NCI-H2107 treated with DMSO at 0.1 percent for 48 hours (cell line): ENCODE measurements around the gene SLX9.
"Not testable (repeated sequence)": the region's sequence is repeated elsewhere in the genome, so short reads cannot be mapped to it uniquely, and the experiment has no call there.

Experiments
- DNase-seq: peaks from one replicate; lab custom pipeline; 2025; ENCODE audit not compliant: unreplicated experiment; lab: John Stamatoyannopoulos, UW

SLX9 gene

GRCh38 chr21:45017039-45017960 is 77.5 kb downstream of the SLX9 start:
- DNase-seq, result no peak

GRCh38 chr21:45018131-45019075 is 78.6 kb downstream of the SLX9 start:
- DNase-seq, result no peak

DNA sequence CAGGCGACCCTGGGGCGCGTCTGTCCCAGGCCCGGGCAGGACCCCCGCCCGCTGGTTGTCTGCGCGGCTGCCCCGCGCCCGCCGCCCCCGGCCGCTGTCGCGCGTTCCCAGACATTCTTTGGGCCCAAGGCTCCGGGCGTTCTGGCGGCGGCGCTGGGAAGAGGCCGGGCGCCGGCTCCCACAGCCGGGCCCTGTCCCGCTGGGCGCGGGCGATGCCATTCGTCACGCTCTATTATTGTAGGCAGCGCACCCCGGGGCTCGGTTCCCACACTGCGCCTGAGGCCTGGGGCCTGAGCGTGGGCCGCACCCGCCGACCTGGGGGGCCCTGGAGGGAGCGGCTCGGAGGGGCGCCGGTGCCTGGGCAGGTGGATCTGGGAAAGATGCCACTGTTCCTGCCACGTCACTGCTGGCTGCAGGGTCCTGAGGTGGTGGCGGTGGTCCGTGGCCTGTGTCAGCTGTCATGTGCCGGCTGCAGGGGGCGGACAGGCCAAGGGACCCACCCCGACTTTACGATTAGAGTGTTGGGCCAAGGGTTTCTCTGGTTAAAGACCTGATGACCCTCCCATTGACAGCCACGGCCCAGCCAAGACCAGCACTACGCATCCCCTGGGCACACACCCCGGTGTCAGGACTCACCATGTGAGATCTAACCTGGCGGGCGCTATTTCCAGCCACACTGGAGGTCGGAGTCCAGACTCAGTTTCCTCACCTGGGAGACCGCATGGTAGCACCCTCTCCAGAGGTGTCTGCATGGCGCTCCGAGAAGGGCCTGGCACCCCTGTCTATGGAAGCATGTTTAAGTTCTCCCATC is 79.5 kb downstream of the SLX9 start:
- no peak for DNase-seq

DNA sequence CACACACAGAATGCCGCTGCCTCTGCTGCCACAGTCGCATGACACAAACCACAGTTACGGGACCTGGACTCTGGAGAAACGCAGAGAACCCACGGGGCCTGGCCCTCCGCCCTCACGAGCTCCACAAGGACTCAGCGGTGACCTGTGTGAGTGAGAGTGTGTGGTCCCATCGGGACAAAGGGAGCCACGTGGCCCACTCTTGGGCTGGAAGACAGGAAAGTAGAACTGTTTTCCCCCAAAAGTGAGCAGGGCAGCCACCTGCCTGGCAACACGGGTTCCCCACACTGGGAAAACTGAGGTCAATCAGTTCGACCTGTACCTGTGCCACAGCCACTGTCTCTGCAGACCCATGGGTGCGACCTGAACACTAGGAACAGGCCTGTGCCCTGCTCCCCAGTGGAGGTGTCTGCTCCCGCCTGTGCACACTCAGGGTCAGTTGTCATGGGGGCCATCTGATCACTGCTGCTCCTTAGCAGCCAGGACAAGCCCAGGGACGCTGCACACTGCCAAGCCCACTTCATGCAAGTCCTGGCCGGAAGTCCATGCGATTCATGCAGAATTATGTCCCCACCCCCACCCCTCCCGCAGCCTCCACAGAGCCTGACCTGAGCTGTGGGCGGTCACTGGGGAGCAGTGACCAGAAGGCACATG is 80.2 kb downstream of the SLX9 start:
- DNase-seq, result no peak

DNA sequence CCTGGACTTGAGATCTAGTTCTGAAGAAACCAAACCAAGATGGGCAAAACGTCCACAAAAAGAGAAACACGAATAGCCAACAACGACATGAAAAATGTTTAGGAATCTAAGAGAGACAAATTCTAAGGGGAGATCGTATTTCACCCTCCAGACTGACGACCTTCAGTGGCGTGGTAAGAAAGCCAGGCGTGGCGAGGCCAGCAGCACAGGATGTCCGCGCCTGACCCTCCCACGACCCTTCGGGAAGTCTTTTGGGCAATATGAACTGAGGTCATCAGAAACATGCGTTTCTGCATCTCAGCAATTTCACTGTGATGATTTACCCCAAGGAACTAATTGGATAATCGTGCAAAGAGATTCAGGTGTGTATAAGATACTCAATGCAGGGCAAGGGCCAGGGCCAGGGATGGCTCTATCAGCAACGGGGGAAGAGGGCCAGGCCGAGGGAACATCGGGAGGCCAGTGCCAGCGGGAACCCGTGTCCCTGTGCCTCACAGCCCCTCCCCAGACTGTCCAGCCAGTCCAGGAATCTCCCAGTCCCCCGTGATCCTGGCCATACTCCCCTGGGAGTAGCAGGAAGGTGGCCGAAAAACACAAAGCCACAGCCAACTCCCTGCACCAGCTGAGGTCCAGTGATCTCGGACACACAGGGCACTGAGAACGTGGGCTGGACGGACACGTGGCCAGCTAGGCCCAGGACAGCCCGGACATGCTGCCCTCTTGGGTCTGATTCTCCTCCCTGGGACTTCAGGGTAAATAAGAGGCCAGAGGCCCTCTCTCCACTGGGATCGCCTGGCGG is 81.0 kb downstream of the SLX9 start:
- DNase-seq, result no peak

DNA sequence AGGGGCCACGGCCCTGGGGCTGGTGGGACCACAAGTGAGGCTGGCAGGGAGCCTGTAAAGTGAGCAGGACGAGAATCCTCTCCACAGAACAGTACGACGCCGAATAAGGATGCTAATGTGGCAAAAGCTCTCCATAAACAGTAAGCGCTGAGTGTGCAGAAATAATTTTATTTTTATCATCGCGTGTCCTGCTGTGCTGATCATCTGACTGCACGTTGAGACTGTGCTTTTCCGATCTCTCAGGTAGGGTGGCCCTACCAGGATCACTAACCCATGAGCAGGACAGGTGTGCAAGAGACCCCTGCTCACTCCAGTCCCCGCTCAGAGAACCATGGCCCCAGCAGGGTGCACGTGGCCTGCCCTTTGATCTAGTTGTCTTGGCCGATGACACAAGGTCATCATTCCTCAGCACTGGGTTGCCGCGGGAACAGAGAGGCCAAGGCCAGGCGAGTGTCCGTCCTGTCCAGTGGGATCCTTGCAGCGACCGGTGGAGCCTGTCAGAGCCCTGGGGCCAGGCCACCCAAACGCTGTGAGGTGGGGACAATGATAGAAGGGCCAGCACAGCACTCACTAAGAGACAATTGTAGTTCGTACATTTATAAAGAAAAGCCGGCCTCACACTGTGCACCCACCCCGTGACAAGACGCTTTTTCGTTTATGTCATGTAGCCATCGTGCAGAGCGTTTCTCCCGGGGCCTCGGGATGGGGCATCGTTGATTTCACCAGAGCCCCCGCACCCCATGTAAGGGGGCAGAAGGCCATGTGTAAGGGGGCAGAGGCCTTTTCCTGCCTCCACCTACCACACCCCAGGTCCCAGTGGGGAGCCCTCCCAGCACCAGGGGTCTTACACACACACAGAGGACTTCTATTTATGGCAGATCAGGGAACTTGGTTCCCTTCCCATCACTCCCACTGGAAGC is 81.9 kb downstream of the SLX9 start:
- DNase-seq, result no peak

- no peak for DNase-seq
Measured at GRCh38 chr21:45022348-45022675, 82.5 kb downstream of the SLX9 start.

DNA sequence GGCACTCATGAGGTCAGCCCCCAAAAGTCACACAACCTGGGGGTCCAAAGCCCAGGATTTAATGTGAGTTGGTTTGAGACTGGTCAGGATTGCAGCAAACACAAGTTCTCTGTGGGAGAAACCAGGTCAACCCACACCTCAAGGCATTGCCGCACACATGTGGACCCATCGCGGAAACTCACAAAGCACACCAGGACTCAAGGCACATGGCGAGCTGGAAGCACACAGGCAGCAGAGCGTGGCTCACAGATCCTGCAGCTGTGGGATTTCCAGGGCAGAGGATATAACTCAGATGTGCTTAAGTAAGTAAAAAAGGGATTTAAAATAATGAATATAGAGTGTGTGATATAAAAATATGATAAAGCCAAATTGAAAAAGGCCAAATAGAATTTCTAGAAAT is 82.9 kb downstream of the SLX9 start:
- DNase-seq, result no peak

- not testable (repeated sequence) for DNase-seq
Measured at GRCh38 chr21:45024516-45024915, 84.7 kb downstream of the SLX9 start.

DNA sequence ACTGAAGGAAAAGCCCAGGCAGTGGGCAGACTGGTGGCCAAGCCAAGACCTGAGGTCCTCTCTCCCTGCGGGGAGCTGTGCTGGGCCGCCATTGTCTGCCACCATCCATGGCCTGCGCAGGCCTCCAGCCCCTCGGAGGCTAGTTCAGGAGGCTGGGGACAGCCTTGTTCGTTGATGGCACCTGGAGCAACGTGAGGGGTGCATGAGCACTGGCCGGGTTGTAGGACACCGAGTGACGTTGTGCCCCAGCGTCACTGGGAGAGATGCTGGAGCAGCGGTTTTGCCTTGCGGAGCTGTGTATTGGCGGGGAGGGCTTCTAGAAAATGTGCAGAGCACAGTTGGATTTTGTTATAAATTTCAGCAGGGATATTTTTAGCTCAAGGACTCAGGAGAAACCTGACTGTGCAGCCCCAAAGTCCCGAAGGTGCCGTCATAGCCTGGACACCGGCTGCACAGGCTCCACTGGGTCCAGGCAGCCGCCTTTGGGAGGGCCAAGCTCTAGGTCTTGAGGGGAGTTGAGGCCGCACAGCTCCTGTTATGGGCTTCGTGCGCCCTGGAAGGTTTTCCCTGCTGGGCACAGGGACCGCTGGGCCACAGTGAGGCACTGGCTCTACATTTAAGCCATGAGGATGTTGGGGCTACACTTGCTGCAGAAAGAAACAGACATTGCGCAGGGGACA is 86.4 kb downstream of the SLX9 start:
- no peak for DNase-seq
